Suprapubic skin (tissue), 4 donors: ENCODE results near the gene VPS37B.

ENCODE experiments used
- EP300 ChIP-seq: sonication (generic); formaldehyde crosslinking; IDR thresholded peaks from one replicate; pipeline ENCODE4 v1.6.1; 2017; ENCODE audit warnings: antibody characterized with exemption
- POLR2A ChIP-seq, 2 donors: fragments of 450-650 bp; IDR thresholded peaks; one replicate each; pipeline ENCODE4 v1.6.1; 2017; ENCODE audit warnings: antibody characterized with exemption in 2 of 2, mild to moderate bottlenecking in 2 of 2, moderate library complexity in 2 of 2
- POLR2AphosphoS5 ChIP-seq, 3 donors: sonication (generic); formaldehyde crosslinking; IDR thresholded peaks; one replicate each; pipeline ENCODE4 v1.6.1; 2017; ENCODE audit warnings: antibody characterized with exemption in 3 of 3
- TF ChIP-seq, protein P1 (sequence below), 2 donors: fragments of 200-600 bp in 1 of 2; fragments of 450-650 bp in 1 of 2; sonication (generic) in 1 of 2; IDR thresholded peaks; one replicate each; pipeline ENCODE4 v1.5.1; 2016 to 2019; ENCODE audit warnings: antibody characterized with exemption in 2 of 2, mild to moderate bottlenecking in 1 of 2, moderate library complexity in 1 of 2

GRCh38 chr12:122886851-122887818 lies 8.8 kb downstream of the VPS37B start:
- TF ChIP-seq POLR2AphosphoS5 (IDR thresholded peaks at IDR 0.05): no peak
- no peak for TF ChIP-seq EP300
- TF ChIP-seq, protein P1, sequence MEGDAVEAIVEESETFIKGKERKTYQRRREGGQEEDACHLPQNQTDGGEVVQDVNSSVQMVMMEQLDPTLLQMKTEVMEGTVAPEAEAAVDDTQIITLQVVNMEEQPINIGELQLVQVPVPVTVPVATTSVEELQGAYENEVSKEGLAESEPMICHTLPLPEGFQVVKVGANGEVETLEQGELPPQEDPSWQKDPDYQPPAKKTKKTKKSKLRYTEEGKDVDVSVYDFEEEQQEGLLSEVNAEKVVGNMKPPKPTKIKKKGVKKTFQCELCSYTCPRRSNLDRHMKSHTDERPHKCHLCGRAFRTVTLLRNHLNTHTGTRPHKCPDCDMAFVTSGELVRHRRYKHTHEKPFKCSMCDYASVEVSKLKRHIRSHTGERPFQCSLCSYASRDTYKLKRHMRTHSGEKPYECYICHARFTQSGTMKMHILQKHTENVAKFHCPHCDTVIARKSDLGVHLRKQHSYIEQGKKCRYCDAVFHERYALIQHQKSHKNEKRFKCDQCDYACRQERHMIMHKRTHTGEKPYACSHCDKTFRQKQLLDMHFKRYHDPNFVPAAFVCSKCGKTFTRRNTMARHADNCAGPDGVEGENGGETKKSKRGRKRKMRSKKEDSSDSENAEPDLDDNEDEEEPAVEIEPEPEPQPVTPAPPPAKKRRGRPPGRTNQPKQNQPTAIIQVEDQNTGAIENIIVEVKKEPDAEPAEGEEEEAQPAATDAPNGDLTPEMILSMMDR (IDR thresholded peaks at IDR 0.05): no peak
- TF ChIP-seq POLR2A (IDR thresholded peaks at IDR 0.05): no peak
